SK-N-SH treated with all-trans-retinoic acid at 6 μM for 48 hours (cell line): ENCODE data around the gene CDK14.

Experiments used
- ATAC-seq: fragments of 200-7000 bp; cut with Tn5 transposase; 3 replicates; pipeline ENCODE4 v1.9.1; 2020; ENCODE audit warnings: mild to moderate bottlenecking, moderate library complexity
- ARNTL ChIP-seq: fragments of 450-650 bp; formaldehyde crosslinking; IDR thresholded peaks from 2 replicates; pipeline ENCODE4 v1.5.0; 2020; ENCODE audit warnings: low read depth, mild to moderate bottlenecking, moderate library complexity, borderline replicate concordance
- BACH2 ChIP-seq: fragments of 250-450 bp; sonication (Bioruptor Pico); IDR thresholded peaks from 2 replicates; pipeline ENCODE4 v1.9.0; 2021; ENCODE audit warnings: mild to moderate bottlenecking, borderline replicate concordance
- CSDC2 ChIP-seq: fragments of 250-450 bp; sonication (Bioruptor Pico); IDR thresholded peaks from 2 replicates; pipeline ENCODE4 v1.5.0; 2020; ENCODE audit warnings: mild to moderate bottlenecking, moderate library complexity
- CSRNP3 ChIP-seq: fragments of 250-450 bp; sonication (Bioruptor Pico); IDR thresholded peaks from 2 replicates; pipeline ENCODE4 v1.5.1; 2021; ENCODE audit warnings: mild to moderate bottlenecking, moderate library complexity
- ESRRG ChIP-seq: fragments of 250-450 bp; sonication (Bioruptor Pico); IDR thresholded peaks from 2 replicates; pipeline ENCODE4 v1.6.1; 2021; ENCODE audit warnings: mild to moderate bottlenecking
- GLIS3 ChIP-seq: fragments of 250-450 bp; sonication (Bioruptor Pico); IDR thresholded peaks from 2 replicates; pipeline ENCODE4 v1.5.0; 2020; ENCODE audit warnings: mild to moderate bottlenecking, moderate library complexity
- ISL1 ChIP-seq: fragments of 250-450 bp; sonication (Bioruptor Pico); IDR thresholded peaks from 2 replicates; pipeline ENCODE4 v2.1.2; 2022; ENCODE audit warnings: mild to moderate bottlenecking, moderate library complexity
- OSR1 ChIP-seq: fragments of 250-450 bp; sonication (Bioruptor Pico); IDR thresholded peaks from 2 replicates; pipeline ENCODE4 v1.8.0; 2022; ENCODE audit warnings: moderate library complexity, mild to moderate bottlenecking, inconsistent platforms
- PATZ1 ChIP-seq: fragments of 250-450 bp; sonication (Bioruptor Pico); IDR thresholded peaks from 2 replicates; pipeline ENCODE4 v1.8.0; 2020; ENCODE audit warnings: mild to moderate bottlenecking, moderate library complexity, borderline replicate concordance
- POU6F1 ChIP-seq: fragments of 250-450 bp; sonication (Bioruptor Pico); IDR thresholded peaks from 2 replicates; pipeline ENCODE4 v1.8.0; 2021; ENCODE audit warnings: low read depth, mild to moderate bottlenecking, moderate library complexity, borderline replicate concordance
- RARB ChIP-seq: fragments of 250-450 bp; sonication (Bioruptor Pico); IDR thresholded peaks from 2 replicates; pipeline ENCODE4 v1.8.0; 2021; ENCODE audit warnings: mild to moderate bottlenecking, moderate library complexity
- SNAI2 ChIP-seq: fragments of 250-450 bp; sonication (Bioruptor Pico); IDR thresholded peaks from 2 replicates; pipeline ENCODE4 v1.5.0; 2020; ENCODE audit warnings: mild to moderate bottlenecking, moderate library complexity
- TCF4 ChIP-seq: fragments of 250-450 bp; sonication (Bioruptor Pico); IDR thresholded peaks from 2 replicates; pipeline ENCODE4 v1.8.0; 2021; ENCODE audit warnings: mild to moderate bottlenecking, moderate library complexity, borderline replicate concordance
- TOX ChIP-seq: fragments of 250-450 bp; sonication (Bioruptor Pico); IDR thresholded peaks from 2 replicates; pipeline ENCODE4 v1.8.0; 2021; ENCODE audit warnings: mild to moderate bottlenecking, moderate library complexity, borderline replicate concordance
- TSHZ2 ChIP-seq: fragments of 250-450 bp; sonication (Bioruptor Pico); IDR thresholded peaks from 2 replicates; pipeline ENCODE4 v1.5.0; 2020; ENCODE audit warnings: mild to moderate bottlenecking, moderate library complexity
- ZC3H10 ChIP-seq: fragments of 250-450 bp; sonication (Bioruptor Pico); IDR thresholded peaks from 2 replicates; pipeline ENCODE4 v1.5.1; 2021; ENCODE audit warnings: mild to moderate bottlenecking, moderate library complexity
- ZFP3 ChIP-seq: fragments of 250-450 bp; sonication (Bioruptor Pico); IDR thresholded peaks from 2 replicates; pipeline ENCODE4 v1.5.0; 2020; ENCODE audit warnings: mild to moderate bottlenecking, moderate library complexity
- ZFP30 ChIP-seq: fragments of 450-650 bp; formaldehyde crosslinking; IDR thresholded peaks from 2 replicates; pipeline ENCODE4 v1.5.0; 2022; ENCODE audit warnings: mild to moderate bottlenecking, moderate library complexity
- ZNF565 ChIP-seq: fragments of 450-650 bp; formaldehyde crosslinking; conservative IDR thresholded peaks from 2 replicates; pipeline ENCODE4 v1.5.0; 2020; ENCODE audit warnings: low read depth, mild to moderate bottlenecking, moderate library complexity
- ZNF70 ChIP-seq: fragments of 450-650 bp; formaldehyde crosslinking; IDR thresholded peaks from 2 replicates; pipeline ENCODE4 v1.5.0; 2020; ENCODE audit warnings: mild to moderate bottlenecking, moderate library complexity
- ZNF8 ChIP-seq: fragments of 450-650 bp; formaldehyde crosslinking; IDR thresholded peaks from 2 replicates; pipeline ENCODE4 v1.5.0; 2020; ENCODE audit warnings: mild to moderate bottlenecking, moderate library complexity

The CDK14 gene

GRCh38 chr7:90876701-90877100 lies 280.6 kb downstream of the CDK14 start:
- ATAC-seq = no peak
- TF ChIP-seq ESRRG (CRISPR knock-in tag) (no peak), RARB (no peak), CSRNP3 (CRISPR knock-in tag) (no peak), CSDC2 (CRISPR knock-in tag) (0 out of 2 replicates have a peak, but pooled peaks have one; percentile 64), ISL1 (CRISPR knock-in tag) (peak; percentile 92), OSR1 (CRISPR knock-in tag) (no peak), BACH2 (CRISPR knock-in tag) (no peak), ZNF565 (no peak), ZNF8 (no peak), POU6F1 (CRISPR knock-in tag) (no peak), ZFP3 (CRISPR knock-in tag) (0 out of 2 replicates have a peak, but pooled peaks have one; percentile 30)

- TF ChIP-seq ZFP30 (no peak), TCF4 (CRISPR knock-in tag) (no peak), BACH2 (CRISPR knock-in tag) (no peak), ZNF70 (CRISPR knock-in tag) (no peak), PATZ1 (no peak), TSHZ2 (CRISPR knock-in tag) (no peak), SNAI2 (CRISPR knock-in tag) (no peak), ESRRG (CRISPR knock-in tag) (no peak)
- TF ChIP-seq, all 23 proteins: peak for 0
- ATAC-seq = no peak
Measured at GRCh38 chr7:90877201-90877600, 281.1 kb downstream of the CDK14 start.

- ATAC-seq = no peak
- no peak for TF ChIP-seq ZC3H10 (CRISPR knock-in tag)
- no peak for TF ChIP-seq ESRRG (CRISPR knock-in tag)
- no peak for TF ChIP-seq ZNF565
- TF ChIP-seq GLIS3 = no peak
- no peak for TF ChIP-seq ARNTL (CRISPR knock-in tag)
- no peak for TF ChIP-seq ZFP3 (CRISPR knock-in tag)
- TF ChIP-seq ZNF70 (CRISPR knock-in tag) = no peak
- no peak for TF ChIP-seq TCF4 (CRISPR knock-in tag)
- no peak for TF ChIP-seq TOX
- no peak for TF ChIP-seq ISL1 (CRISPR knock-in tag)
- TF ChIP-seq RARB = no peak
- TF ChIP-seq, all 23 proteins: peak for 0
Measured at GRCh38 chr7:90879924-90880323, 283.8 kb downstream of the CDK14 start.

- no peak for ATAC-seq
- TF ChIP-seq ZNF70 (CRISPR knock-in tag) (no peak), TOX (no peak), RARB (no peak), TCF4 (CRISPR knock-in tag) (no peak), BACH2 (CRISPR knock-in tag) (no peak), ZNF8 (no peak), ISL1 (CRISPR knock-in tag) (no peak), PATZ1 (no peak), ARNTL (CRISPR knock-in tag) (no peak), CSDC2 (CRISPR knock-in tag) (no peak), SNAI2 (CRISPR knock-in tag) (no peak)
Measured at GRCh38 chr7:90886416-90886815, 290.3 kb downstream of the CDK14 start.
